T-helper 1 cell treated with Interleukin-12 subunit alpha and Interleukin-12 subunit beta and Interleukin-4 antibody, amounts not matched to agents 30 μg/mL and 1 μg/mL, for 36 hours (primary cell): ENCODE data around the gene PBX3.

Experiments used
- H3K27ac Mint-ChIP-seq: one replicate; pipeline ENCODE4 v1.8.0; 2021; ENCODE audit warnings: mild to moderate bottlenecking, mixed read lengths
- H3K27me3 Mint-ChIP-seq: one replicate; pipeline ENCODE4 v1.8.0; 2021; ENCODE audit warnings: low read depth, mixed read lengths
- H3K36me3 Mint-ChIP-seq: one replicate; pipeline ENCODE4 v1.8.0; 2021; ENCODE audit warnings: low read depth, mixed read lengths
- H3K4me1 Mint-ChIP-seq: one replicate; pipeline ENCODE4 v1.8.0; 2021; ENCODE audit warnings: low read depth, mixed read lengths
- H3K4me3 Mint-ChIP-seq: one replicate; pipeline ENCODE4 v1.8.0; 2021; ENCODE audit warnings: mild to moderate bottlenecking, moderate library complexity, mixed read lengths
- H3K9me3 Mint-ChIP-seq: one replicate; pipeline ENCODE4 v1.8.0; 2021; ENCODE audit warnings: mixed read lengths

Gene PBX3

GRCh38 chr9:125896404-125896803 lies 149.2 kb downstream of the PBX3 start:
- Mint-ChIP-seq H3K36me3 (no peaks in the 10 kb centered on the region), H3K27ac (no peak overlapping the region), H3K9me3 (no peaks in the 10 kb centered on the region), H3K4me3 (no peak overlapping the region), H3K27me3 (peaks cover 17% of the 10 kb centered on the region), H3K4me1 (no peaks in the 10 kb centered on the region)

GRCh38 chr9:125896964-125897363 lies 149.8 kb downstream of the PBX3 start:
- peaks cover 17% of the 10 kb centered on the region for H3K27me3 Mint-ChIP-seq
- H3K36me3 Mint-ChIP-seq, result no peaks in the 10 kb centered on the region
- H3K27ac Mint-ChIP-seq, result no peak overlapping the region
- H3K4me1 Mint-ChIP-seq, result no peaks in the 10 kb centered on the region
- H3K9me3 Mint-ChIP-seq, result no peaks in the 10 kb centered on the region
- no peak overlapping the region for H3K4me3 Mint-ChIP-seq

- no peaks in the 10 kb centered on the region for H3K36me3 Mint-ChIP-seq
- H3K27ac Mint-ChIP-seq, result no peak overlapping the region
- H3K9me3 Mint-ChIP-seq, result no peaks in the 10 kb centered on the region
- no peaks in the 10 kb centered on the region for H3K4me1 Mint-ChIP-seq
- peaks cover 16% of the 10 kb centered on the region for H3K27me3 Mint-ChIP-seq
- no peak overlapping the region for H3K4me3 Mint-ChIP-seq
Observed at GRCh38 chr9:125897481-125897880, 150.3 kb downstream of the PBX3 start.

- Mint-ChIP-seq H3K27me3 (peaks cover 25% of the 10 kb centered on the region), H3K9me3 (no peaks in the 10 kb centered on the region), H3K4me3 (no peak overlapping the region), H3K36me3 (no peaks in the 10 kb centered on the region), H3K4me1 (no peaks in the 10 kb centered on the region), H3K27ac (no peak overlapping the region)
Observed at GRCh38 chr9:125902214-125902613, 155.0 kb downstream of the PBX3 start.

GRCh38 chr9:125902831-125903512 lies 155.8 kb downstream of the PBX3 start:
- Mint-ChIP-seq H3K4me3 (no peak overlapping the region), H3K36me3 (no peaks in the 10 kb centered on the region), H3K4me1 (no peaks in the 10 kb centered on the region), H3K9me3 (no peaks in the 10 kb centered on the region), H3K27ac (no peak overlapping the region), H3K27me3 (peaks cover 25% of the 10 kb centered on the region)

GRCh38 chr9:125904155-125904851 lies 157.1 kb downstream of the PBX3 start:
- no peaks in the 10 kb centered on the region for H3K9me3 Mint-ChIP-seq
- H3K27ac Mint-ChIP-seq, result no peak overlapping the region
- no peaks in the 10 kb centered on the region for H3K36me3 Mint-ChIP-seq
- no peak overlapping the region for H3K4me3 Mint-ChIP-seq
- H3K27me3 Mint-ChIP-seq, result peaks cover 25% of the 10 kb centered on the region
- H3K4me1 Mint-ChIP-seq, result no peaks in the 10 kb centered on the region

GRCh38 chr9:125906144-125906543 lies 159.0 kb downstream of the PBX3 start:
- Mint-ChIP-seq H3K27ac (no peak overlapping the region), H3K4me3 (no peak overlapping the region), H3K4me1 (no peaks in the 10 kb centered on the region), H3K9me3 (no peaks in the 10 kb centered on the region), H3K27me3 (peaks cover 25% of the 10 kb centered on the region), H3K36me3 (no peaks in the 10 kb centered on the region)

GRCh38 chr9:125906893-125907292 lies 159.7 kb downstream of the PBX3 start:
- Mint-ChIP-seq H3K9me3 (no peaks in the 10 kb centered on the region), H3K36me3 (no peaks in the 10 kb centered on the region), H3K4me1 (no peaks in the 10 kb centered on the region), H3K4me3 (no peak overlapping the region), H3K27me3 (peaks cover 25% of the 10 kb centered on the region), H3K27ac (no peak overlapping the region)

GRCh38 chr9:125908136-125908535 lies 161.0 kb downstream of the PBX3 start:
- Mint-ChIP-seq H3K9me3 (no peaks in the 10 kb centered on the region), H3K4me3 (no peak overlapping the region), H3K36me3 (no peaks in the 10 kb centered on the region), H3K27ac (no peak overlapping the region), H3K4me1 (no peaks in the 10 kb centered on the region), H3K27me3 (peaks cover 21% of the 10 kb centered on the region)

- Mint-ChIP-seq H3K4me3 (no peak overlapping the region), H3K27ac (no peak overlapping the region), H3K27me3 (peaks cover 21% of the 10 kb centered on the region), H3K9me3 (no peaks in the 10 kb centered on the region), H3K36me3 (no peaks in the 10 kb centered on the region), H3K4me1 (no peaks in the 10 kb centered on the region)
Observed at GRCh38 chr9:125908966-125909365, 161.8 kb downstream of the PBX3 start.

- no peak overlapping the region for H3K27ac Mint-ChIP-seq
- H3K9me3 Mint-ChIP-seq, result no peaks in the 10 kb centered on the region
- peaks cover 16% of the 10 kb centered on the region for H3K27me3 Mint-ChIP-seq
- no peaks in the 10 kb centered on the region for H3K4me1 Mint-ChIP-seq
- H3K4me3 Mint-ChIP-seq, result no peak overlapping the region
- no peaks in the 10 kb centered on the region for H3K36me3 Mint-ChIP-seq
Observed at GRCh38 chr9:125909459-125909858, 162.3 kb downstream of the PBX3 start.

- H3K4me1 Mint-ChIP-seq, result no peaks in the 10 kb centered on the region
- H3K36me3 Mint-ChIP-seq, result no peaks in the 10 kb centered on the region
- H3K4me3 Mint-ChIP-seq, result no peak overlapping the region
- no peaks in the 10 kb centered on the region for H3K9me3 Mint-ChIP-seq
- H3K27ac Mint-ChIP-seq, result no peak overlapping the region
- peaks cover 10% of the 10 kb centered on the region for H3K27me3 Mint-ChIP-seq
Observed at GRCh38 chr9:125910286-125910685, 163.1 kb downstream of the PBX3 start.

GRCh38 chr9:125911861-125912644 lies 164.9 kb downstream of the PBX3 start:
- Mint-ChIP-seq H3K36me3 (no peaks in the 10 kb centered on the region), H3K27me3 (no peaks in the 10 kb centered on the region), H3K4me1 (no peaks in the 10 kb centered on the region), H3K27ac (no peak overlapping the region), H3K9me3 (no peaks in the 10 kb centered on the region), H3K4me3 (no peak overlapping the region)

- Mint-ChIP-seq H3K9me3 (no peaks in the 10 kb centered on the region), H3K27me3 (no peaks in the 10 kb centered on the region), H3K36me3 (no peaks in the 10 kb centered on the region), H3K4me3 (no peak overlapping the region), H3K4me1 (no peaks in the 10 kb centered on the region), H3K27ac (no peak overlapping the region)
Observed at GRCh38 chr9:125912667-125913066, 165.5 kb downstream of the PBX3 start.

GRCh38 chr9:125913551-125913950 lies 166.4 kb downstream of the PBX3 start:
- Mint-ChIP-seq H3K4me1 (no peaks in the 10 kb centered on the region), H3K4me3 (no peak overlapping the region), H3K36me3 (no peaks in the 10 kb centered on the region), H3K27me3 (peaks cover under 1% of the 10 kb centered on the region), H3K9me3 (no peaks in the 10 kb centered on the region), H3K27ac (no peak overlapping the region)
